HG02623 (cell line): Measurements from ENCODE around the gene AP5S1.
A peak's percentile ranks its signal among the peaks of the same experiment; 100 is the strongest.
"Not testable (repeated sequence)": the region's sequence is repeated elsewhere in the genome, so short reads cannot be mapped to it uniquely, and the experiment has no call there.

Experiments
- ATAC-seq: cut with Tn5 transposase; IDR thresholded peaks from one replicate; pipeline ENCODE4 v1.9.1; 2021; ENCODE audit warnings: moderate library complexity; ENCODE audit not compliant: unreplicated experiment

The AP5S1 gene

GRCh38 chr20:3842348-3842930, 22.1 kb downstream of the AP5S1 start:
- no peak for ATAC-seq

DNA sequence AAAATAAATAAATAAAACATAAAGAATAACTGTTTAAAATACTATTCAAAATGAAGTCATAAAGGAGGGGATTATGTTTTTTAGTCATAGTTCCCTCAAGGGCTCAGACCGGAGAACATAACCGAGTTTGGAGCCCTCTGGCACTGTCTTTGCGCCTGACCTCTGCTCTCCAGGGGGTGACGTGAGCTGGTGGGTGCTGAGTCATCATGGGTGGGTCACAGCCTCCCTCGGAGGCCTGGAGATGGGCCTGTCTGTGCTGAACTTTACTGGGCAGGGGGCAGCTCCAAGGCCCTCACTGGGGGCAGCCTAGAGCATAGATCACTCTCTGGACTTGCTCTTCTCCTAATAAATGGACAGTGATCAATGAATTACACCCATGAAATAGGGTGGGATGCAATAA, 23.1 kb downstream of the AP5S1 start:
- no peak for ATAC-seq

- ATAC-seq, result not testable (repeated sequence)
Measured at GRCh38 chr20:3843990-3844619, 23.8 kb downstream of the AP5S1 start.

- ATAC-seq, result no peak
Measured at GRCh38 chr20:3846378-3846739, 26.0 kb downstream of the AP5S1 start.

DNA sequence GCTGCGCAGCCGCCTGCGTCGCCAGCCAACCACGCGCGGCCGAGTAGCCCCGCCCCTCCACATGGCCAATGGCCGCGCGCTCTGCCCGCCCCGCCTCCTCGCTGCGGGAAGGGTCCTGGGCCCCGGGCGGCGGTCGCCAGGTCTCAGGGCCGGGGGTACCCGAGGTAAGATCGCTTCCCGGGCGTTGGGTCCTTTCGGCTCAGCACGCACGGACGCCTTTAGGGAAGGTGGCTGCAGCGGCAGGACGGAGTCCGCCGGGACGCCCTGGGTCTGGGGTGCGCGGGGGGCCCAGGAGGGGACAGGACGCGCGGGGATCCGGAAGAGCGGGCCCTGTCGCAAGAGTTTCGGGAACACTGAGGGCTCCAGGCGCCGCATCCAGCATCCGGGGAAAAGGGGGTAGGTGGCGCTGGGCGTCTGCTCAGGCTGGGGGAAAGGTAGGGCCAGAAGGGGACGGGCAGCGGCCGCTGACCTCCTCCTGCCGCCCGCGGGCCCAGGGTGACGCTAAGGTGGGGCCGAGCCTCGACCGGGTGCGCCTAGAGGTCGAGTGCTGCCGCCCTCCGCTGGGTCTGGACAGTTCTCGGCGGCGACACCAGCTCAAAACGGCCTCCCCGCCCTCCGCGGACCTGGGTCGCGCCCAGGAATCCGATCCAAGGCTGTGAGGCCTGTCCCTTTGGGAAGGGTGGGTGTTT, 26.5 kb downstream of the AP5S1 start, which contains the start of gene MAVS:
MAVS (plus strand) TSS at position 95 of the 689 bp plus-strand sequence. CDS start 7,791 bp downstream, outside the sequence.
- ATAC-seq, result peak; percentile 91

- ATAC-seq, result no peak
Measured at GRCh38 chr20:3847429-3847940, 27.1 kb downstream of the AP5S1 start.

GRCh38 chr20:3848565-3848964, 28.2 kb downstream of the AP5S1 start:
- ATAC-seq, result no peak

DNA sequence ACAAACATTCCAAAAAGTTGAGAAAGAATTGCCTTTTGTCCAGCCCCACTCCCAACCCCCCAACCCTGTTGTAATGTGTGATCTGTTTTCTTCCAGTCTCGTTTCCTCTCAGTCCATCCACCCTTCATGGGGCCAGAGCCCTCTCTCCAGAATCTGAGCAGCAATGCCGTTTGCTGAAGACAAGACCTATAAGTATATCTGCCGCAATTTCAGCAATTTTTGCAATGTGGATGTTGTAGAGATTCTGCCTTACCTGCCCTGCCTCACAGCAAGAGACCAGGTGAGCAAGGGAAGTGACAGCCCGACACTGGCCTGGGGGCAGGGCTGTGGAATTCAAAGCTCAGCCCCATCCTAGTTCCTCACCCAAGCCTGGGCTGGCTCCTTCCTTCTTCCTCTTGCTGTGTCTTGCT, 34.1 kb downstream of the AP5S1 start:
- no peak for ATAC-seq

DNA sequence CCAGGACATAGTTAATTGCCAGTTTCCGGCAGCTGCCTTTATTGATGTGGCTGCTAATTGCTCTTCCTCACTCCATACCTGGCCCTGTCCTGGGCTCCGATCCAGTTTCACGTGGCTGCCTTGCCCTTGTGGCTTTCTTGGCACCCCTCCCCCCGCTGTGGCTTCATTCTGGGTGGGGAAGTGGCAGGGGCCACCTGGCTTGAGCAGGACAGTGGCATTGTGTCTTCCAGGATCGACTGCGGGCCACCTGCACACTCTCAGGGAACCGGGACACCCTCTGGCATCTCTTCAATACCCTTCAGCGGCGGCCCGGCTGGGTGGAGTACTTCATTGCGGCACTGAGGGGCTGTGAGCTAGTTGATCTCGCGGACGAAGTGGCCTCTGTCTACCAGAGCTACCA, 37.1 kb downstream of the AP5S1 start:
- ATAC-seq, result no peak

GRCh38 chr20:3858689-3859088, 38.3 kb downstream of the AP5S1 start:
- ATAC-seq, result no peak

DNA sequence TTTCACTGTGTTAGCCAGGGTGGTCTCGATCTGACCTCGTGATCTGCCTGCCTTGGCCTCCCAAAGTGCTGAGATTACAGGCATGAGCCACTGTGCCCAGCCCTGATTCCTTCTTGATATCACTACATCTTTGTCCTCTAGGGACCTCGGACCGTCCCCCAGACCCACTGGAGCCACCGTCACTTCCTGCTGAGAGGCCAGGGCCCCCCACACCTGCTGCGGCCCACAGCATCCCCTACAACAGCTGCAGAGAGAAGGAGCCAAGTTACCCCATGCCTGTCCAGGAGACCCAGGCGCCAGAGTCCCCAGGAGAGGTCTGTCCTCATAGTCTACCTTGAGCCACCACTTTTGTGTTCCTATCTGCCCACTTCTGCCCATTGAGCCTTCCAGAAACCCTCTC, 40.8 kb downstream of the AP5S1 start:
- no peak for ATAC-seq

DNA sequence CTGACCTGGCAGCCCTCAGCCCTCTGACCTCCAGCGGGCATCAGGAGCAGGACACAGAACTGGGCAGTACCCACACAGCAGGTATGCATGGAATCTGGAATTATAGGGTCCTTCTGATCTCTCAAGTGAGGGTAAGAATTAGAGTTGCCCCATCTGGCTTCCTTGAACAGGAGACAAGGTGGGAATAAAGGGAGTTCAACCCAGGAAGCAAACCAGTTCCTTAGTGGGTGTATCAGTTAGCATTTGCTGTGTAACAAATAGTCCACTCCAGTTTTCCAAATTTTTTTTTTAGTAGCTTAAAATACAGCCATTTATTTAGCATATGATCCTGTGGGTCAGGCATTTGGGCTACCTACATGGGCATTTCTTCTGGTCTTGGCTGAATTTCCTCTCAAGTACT, 42.0 kb downstream of the AP5S1 start:
- ATAC-seq, result no peak

GRCh38 chr20:3863317-3863716, 43.0 kb downstream of the AP5S1 start:
- no peak for ATAC-seq

DNA sequence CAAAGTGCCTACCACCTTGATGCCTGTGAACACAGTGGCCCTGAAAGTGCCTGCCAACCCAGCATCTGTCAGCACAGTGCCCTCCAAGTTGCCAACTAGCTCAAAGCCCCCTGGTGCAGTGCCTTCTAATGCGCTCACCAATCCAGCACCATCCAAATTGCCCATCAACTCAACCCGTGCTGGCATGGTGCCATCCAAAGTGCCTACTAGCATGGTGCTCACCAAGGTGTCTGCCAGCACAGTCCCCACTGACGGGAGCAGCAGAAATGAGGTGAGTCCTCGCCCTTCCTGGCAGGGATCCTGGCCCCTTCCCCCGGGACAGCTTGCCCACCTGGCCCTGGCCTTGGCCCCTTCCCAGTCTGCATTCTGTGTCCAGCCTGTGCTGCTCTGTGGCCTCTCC, 44.2 kb downstream of the AP5S1 start:
- no peak for ATAC-seq

DNA sequence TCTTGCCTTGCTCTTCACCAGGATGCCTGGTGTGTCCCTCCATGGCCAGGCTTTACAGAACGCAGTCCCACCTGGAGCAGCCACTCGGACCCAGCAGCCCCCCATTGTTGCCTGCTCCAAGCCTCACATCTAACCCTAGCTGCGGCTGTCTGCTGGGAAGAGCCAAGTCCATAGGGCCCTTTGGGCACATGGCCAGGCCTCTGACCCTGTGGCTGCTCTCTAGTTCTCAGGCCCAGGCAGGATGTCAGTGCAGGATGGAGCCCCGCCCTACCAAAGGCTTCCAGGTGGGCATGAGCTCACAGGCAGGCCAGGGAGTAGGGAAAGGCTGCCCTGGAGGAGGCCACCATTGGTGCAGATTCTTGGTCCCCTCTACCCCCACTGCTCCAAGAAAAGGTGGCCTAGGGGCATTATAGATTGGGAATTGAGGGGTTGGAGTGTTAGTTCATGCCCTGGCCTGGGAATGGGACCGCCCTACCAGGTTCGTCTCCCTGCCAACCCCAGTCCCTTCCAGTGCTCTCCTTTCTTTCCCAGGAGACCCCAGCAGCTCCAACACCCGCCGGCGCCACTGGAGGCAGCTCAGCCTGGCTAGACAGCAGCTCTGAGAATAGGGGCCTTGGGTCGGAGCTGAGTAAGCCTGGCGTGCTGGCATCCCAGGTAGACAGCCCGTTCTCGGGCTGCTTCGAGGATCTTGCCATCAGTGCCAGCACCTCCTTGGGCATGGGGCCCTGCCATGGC, 45.0 kb downstream of the AP5S1 start:
- no peak for ATAC-seq

DNA sequence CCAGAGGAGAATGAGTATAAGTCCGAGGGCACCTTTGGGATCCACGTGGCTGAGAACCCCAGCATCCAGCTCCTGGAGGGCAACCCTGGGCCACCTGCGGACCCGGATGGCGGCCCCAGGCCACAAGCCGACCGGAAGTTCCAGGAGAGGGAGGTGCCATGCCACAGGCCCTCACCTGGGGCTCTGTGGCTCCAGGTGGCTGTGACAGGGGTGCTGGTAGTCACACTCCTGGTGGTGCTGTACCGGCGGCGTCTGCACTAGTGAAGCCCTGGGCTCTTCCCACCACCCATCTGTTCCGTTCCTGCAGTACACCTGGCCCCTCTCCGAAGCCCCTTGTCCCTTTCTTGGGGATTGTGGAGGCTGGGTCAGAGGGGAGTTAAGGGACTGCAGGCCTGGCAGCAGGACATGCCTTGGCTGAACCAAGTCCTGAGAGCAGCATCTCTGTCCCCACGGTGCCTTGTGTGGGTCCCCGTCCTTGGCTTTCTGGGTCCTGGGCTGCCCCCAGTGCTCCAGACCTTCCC, 45.6 kb downstream of the AP5S1 start:
- ATAC-seq, result no peak

DNA sequence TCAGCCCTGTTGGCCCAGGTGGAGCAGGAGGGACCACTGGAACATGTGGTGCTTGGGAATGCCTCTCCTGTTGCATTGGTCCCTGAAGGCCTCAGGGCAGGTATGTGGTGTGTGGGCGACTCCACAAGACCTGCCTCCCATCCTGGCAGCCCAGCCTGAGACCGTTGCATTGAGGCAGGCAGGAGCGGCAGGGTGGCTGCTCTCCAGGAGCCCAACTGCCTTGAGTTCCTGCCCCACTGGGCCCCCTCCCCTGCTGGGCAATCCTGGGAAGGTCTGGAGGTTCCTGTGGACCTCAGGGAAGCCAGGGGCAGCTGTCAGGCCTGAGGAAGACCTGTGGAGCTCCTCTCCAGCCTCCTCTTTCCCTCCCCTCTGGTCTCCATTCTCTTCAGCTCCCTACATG, 46.1 kb downstream of the AP5S1 start:
- ATAC-seq, result no peak

GRCh38 chr20:3867802-3868201, 47.5 kb downstream of the AP5S1 start:
- no peak for ATAC-seq

DNA sequence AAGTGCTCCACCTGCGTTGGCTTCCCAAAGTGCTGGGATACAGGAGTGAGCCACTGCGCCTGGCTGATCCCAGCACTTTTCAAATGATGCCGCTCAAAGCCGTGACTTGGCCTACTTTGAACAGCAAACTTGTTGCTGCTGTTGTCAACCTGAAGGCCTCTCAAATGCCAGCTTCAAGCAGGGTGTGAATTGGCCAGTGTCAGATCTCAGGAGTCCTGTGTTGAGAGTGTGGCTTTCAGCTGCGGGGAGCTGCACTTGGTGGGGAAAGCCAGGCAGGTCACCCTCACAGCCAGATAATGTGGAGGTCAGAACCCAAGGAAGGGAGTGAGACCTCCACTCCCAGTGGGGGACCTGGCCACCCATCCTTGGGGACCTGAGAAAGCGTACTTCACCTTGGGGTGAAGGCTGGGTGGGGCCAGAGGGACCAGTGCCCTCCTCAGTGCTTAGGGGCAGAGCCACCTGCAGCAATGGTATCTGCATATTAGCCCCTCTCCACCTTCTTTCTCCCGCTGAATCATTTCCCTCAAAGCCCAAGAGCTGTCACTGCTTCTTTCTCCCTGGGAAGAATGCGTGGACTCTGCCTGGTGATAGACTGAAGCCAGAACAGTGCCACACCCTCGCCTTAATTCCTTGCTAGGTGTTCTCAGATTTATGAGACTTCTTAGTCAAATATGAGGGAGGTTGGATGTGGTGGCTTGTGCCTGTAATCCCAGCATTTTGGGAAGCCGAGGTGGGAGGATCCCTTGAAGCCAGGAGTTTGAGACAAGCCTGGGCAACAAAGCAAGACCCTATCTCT, 49.7 kb downstream of the AP5S1 start:
- no peak for ATAC-seq

DNA sequence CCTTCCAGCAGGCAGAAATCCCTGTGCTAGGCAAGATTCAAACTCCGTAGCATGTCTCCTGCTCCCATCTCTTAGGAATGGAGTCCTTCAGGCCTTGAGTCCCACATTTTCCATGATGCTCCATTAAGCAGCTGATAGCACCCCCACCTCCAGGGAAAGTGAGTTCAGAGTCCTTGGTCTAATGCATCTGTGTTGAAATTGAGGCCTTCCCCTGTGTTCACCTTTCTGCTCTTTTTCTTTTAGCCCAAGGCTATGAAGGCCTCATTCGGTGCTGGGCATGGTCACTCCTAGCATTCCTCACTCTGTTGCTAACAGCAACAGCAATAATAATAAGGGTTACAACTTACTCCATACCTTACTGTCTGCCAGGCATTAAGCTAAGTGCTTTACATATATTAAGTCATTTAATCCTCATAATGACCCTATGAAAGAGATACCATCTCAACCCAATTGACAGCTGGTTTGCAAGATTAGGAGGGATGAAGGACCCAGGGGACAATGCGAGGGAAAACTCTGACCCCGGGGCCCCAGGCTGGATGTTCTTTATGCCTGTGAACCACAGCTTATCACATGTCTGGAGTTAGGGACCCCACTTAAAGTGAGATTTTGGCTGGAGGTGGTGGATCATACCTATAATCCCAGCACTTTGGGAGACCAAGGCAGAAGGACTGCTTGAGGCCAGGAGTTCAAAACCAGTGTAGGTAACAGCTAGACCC, 51.4 kb downstream of the AP5S1 start:
- no peak for ATAC-seq
